SH-SY5Y (cell line): ENCODE results near the gene PIPOX.

ENCODE experiments used
- GATA2 ChIP-seq: IDR thresholded peaks from 2 replicates; pipeline ENCODE4 v1.6.1; 2011; ENCODE audit warnings: mild to moderate bottlenecking, low read depth, low read length
- GATA3 ChIP-seq: IDR thresholded peaks from 2 replicates; pipeline ENCODE4 v1.6.1; 2011; ENCODE audit warnings: low read depth, mild to moderate bottlenecking, low read length, moderate library complexity

PIPOX gene

DNA sequence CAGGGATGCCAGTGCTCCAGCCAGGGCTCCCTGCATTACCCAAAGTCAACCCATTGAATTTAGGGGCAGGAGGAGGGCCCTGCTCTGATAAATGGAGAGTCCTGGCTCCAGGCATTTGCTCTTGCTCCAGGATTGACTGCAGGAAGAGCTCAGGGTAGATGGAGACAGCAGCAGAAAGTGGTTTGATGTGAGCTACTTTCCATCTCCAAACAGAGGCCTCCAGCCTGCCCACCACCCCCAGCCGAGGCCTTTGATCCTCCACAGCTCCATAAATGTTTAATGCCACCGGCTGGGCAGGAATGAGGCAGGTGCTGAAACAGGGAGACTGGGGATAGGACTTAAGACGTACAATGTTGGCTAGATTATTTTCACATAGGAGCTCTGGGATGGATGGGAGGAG is 32.8 kb upstream of the PIPOX start:
- no peak for TF ChIP-seq GATA3
- TF ChIP-seq GATA2 = no peak

DNA sequence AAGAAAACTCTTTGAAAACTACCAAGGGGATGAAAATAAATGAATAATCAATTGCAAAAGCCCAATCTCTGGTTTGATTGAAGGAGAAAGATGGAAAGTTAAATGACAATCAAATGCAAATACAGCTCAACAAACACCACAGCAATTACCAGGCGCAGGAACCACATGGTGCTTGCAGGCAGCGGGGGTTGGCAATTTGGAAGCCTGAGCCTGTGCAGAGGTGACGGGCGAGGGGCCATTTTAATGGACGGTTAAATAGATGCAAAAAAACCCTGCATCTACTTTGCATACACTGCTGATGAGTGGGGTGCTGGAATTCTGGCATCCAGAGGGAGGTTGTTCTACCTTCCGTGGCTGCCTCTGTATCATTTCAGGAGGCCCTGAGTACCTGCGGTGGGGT is 32.4 kb upstream of the PIPOX start:
- TF ChIP-seq GATA3 (no peak), GATA2 (no peak)

DNA sequence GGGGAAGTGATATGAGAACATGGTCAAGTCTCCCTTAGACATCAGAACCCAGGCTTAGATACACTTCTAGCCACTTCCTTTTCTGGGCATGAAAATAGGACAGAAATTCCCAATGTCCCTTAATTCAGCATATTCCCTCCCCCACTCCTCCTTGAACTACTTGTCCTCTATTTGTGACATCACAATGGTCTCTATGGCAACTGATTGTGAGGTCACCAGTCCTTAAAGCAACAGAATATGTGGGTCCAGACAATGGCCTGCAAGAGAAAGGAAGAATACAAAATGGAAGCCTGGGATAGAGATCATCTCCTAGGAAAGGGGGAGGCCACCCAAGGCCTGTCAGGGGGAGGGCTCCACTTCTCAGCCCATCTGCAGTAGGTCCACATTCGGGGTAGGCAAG is 30.4 kb upstream of the PIPOX start:
- TF ChIP-seq GATA2 (no peak), GATA3 (no peak)

DNA sequence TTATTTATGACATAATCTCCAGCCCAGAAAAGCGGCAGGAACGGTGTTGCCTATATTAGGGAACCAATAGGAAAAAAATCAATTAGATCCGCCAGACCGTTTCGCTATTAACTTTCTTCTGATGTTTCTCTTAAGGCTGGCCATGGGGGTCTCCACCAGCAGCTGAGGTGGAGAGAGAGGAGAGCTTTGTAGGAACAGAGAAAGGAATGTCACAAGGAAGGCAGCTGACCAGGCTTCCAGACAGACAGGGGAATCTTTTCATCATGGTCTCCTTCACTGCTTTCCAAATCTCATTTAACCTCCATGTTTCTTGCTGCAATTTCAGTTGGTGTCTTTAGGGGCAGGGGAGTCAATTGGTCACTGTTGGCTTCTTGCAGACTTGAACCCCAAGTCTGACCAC is 28.2 kb upstream of the PIPOX start:
- TF ChIP-seq GATA3 = no peak
- no peak for TF ChIP-seq GATA2

DNA sequence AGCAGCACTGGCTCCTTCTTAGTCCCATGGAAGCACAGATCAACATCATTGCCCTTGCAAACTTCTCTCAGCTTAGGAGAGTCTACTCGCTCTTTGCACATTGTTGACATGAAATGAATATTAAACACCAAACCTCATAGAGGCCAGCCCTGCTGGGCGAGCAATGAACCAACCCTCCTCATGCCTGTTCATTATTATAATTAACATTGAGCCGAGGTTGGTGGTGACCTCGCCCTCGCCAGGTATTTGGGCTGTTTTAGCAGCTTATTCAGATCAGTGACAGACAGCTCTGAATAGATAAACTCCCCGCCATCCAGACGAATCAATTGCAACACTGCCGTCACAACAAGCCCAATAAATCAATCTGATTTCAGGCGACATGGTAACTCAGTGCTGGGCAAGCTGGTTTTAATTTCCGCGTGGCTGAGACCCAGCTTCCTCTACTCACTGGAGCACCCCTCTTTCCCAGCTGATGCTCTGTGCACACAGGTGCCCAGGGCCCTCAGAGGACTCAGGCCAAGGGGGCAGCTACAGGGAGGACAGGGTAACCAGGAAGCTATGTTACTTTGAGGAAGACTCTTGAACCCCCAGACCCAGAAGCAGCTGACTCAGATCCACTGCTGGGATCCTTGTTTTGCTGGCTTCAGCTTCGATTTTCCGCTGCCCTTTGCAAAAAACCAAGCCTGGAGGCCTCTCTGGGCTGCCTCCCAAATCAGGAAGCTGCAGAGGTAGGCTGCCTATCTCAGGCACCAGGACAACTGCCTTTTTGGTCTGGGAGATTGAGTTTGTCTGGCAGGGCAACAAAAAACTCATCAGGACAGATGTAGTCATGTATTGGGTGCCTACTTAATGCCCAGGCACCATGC is 26.4 kb upstream of the PIPOX start:
- TF ChIP-seq GATA2 = no peak
- no peak for TF ChIP-seq GATA3

DNA sequence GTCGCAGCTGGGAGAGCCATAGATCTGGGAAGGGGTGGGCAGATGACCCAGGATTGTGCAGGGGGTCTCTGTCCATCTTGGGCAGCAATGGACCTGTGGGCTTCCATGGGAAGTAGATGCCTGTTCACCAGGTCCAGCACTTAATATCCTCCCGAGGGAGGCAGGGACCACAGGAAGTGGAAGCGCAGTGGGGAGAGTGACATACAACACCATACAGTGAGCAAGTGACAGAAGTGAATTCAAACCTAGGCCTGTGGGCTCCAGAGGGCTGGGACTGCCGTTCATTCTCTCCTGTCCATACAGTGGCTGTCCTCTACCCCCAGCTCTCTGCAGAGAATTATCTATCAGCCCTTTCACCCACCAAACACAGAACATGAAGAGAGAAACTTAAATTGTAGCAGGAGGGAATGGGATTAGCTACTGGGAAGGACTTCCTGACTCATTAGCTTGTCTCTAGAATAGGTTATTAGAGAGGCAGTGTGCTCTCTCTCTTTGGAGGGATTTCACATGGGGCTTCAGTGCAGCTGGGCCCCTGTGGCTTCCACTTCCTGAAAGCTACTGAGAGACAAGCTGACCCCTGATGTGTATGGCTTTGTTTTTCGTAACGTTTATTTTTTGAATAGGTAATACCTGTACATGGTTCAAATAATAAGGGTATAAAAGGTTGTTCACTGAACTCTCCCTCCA is 24.0 kb upstream of the PIPOX start:
- TF ChIP-seq GATA2 (no peak), GATA3 (no peak)

DNA sequence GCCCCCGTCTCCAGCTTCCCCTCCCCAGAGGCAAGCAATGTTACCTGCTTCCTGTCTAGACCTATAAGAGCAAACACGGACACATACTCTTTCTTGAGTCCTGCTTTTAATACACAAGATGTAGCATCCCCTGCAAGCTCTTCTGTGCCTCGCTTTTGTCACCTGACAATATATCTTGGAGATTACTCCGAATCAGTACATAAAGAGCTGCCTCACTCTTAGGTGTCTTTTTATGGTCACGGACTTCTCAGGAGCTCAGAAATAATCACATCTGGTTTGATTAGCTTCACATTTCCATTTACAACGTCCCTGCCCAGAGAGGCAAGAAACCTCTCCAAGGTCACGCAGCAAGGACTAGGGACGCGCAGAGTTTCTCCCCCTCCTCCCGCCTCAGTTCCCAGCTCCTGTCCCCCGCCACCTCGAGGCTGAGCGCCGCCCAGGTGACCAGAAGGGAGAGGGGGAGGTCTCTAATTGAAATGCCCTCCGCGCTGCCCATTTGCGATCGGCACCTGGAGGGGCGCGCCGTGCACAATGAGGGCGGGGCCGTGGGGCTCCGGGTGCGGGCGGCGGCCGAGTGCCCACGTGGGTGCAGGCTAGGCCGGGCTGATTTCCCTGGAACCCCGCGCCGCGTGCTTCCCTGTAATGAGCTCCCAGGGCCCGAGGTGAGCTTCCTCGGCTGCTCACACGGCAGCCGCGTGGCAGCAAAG is 23.3 kb upstream of the PIPOX start:
- no peak for TF ChIP-seq GATA3
- TF ChIP-seq GATA2 = no peak

DNA sequence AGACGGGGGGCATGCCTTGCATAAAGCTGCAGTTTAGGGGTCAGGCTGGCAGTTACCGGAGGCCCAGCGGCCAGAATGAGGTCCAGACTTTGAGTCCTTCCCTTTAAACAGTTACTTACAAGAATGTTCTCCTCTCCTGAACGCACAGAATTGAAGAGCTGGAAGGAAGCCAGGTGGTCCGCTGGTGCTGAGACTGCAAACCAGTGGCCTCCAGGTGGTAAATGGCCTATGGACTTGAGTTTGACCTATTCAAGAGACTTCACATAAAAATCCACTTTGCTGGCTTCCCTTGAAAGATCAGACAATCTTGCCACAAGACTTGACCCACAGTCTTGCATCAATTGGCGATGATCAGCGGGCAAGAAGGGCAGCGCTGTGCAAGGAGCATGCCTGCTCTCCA is 22.4 kb upstream of the PIPOX start:
- no peak for TF ChIP-seq GATA2
- TF ChIP-seq GATA3 = no peak

DNA sequence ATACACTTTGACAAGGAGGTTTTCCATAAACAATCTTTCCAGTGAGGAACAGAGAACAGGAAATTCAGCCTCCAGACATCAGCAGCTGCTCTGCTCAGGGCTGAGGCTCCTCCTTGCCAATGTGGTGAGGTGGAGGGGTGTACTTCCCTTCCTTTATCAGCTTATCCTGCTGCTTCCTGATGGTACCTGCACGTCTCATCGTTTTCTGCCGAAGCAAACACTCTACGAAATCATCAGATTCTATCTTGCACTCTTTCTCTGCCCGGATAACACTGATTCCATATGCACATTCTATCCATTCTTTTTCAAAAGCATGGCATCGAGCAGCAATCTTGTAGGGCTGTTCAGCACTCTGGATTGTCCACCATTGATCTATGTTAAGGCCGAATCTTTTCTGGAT is 21.7 kb upstream of the PIPOX start:
- TF ChIP-seq GATA2 (no peak), GATA3 (no peak)

DNA sequence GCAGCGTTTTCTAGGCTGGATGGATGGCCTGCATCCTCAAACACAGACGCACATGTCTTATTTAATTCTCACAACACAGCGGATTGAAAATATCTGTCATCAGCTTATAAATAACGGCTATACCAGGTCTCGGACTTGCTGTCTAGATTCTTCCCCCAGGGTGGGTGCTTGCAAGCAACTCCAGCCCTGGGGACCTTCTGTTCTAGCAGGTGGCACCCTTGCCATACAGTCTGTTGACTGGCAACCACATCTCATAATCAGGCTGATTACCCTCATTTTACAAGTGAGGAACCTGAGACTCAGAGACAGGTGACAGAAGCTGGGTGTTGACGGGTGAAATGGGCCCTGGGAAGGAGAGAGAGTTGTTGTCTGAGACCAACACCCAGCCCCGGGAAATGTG is 20.9 kb upstream of the PIPOX start:
- TF ChIP-seq GATA2 = no peak

DNA sequence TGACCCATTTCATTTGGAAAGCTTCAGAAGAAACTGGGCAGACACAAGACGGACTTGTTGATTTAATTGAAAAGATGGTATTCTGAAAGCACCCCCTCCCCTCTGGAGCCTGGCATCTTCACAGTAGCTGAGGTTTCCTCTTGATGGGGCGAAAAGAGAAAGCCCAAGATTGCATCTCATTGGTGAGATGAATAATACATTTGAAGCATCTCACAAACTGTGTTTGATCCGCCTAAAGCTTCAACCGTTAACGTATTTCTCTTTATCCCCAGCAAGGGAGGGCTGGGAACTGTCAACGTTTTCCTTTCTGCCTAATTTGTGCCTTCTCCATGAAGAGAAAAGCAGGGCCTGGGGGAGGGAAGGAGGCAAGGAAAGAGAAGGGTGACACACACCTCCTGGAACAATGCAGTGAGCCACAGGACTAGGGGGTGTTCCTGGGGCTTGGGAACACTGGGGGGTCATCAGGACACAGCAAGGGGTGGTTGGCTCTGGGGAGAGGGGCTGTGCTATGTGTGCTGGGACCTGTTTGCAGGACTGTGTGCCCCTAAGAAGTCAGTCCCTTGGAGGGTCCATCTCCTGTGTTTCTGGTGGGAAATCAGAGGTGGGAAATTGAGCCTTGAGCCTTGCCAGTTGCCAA is 18.5 kb upstream of the PIPOX start:
- TF ChIP-seq GATA3 (no peak), GATA2 (no peak)

DNA sequence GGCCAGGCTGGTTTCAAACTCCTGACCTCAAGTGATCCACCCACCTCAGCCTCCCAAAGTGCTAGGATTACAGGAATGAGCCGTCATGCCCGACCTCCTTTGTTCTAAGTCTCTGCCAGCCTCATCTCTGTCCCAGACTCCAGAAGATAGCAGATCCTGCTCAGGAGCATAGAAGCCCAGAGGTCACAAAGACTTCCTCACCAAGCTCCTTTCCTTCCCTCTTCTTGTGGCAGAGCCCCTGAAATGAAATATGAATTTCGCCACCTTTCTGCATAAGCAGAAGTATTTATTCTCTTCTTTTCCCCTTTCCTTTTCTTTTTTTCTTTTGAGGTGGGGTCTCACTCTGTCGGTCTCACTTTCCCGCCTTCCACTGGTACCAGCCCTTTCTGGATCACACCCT is 11.5 kb upstream of the PIPOX start:
- TF ChIP-seq GATA2 (no peak), GATA3 (no peak)

DNA sequence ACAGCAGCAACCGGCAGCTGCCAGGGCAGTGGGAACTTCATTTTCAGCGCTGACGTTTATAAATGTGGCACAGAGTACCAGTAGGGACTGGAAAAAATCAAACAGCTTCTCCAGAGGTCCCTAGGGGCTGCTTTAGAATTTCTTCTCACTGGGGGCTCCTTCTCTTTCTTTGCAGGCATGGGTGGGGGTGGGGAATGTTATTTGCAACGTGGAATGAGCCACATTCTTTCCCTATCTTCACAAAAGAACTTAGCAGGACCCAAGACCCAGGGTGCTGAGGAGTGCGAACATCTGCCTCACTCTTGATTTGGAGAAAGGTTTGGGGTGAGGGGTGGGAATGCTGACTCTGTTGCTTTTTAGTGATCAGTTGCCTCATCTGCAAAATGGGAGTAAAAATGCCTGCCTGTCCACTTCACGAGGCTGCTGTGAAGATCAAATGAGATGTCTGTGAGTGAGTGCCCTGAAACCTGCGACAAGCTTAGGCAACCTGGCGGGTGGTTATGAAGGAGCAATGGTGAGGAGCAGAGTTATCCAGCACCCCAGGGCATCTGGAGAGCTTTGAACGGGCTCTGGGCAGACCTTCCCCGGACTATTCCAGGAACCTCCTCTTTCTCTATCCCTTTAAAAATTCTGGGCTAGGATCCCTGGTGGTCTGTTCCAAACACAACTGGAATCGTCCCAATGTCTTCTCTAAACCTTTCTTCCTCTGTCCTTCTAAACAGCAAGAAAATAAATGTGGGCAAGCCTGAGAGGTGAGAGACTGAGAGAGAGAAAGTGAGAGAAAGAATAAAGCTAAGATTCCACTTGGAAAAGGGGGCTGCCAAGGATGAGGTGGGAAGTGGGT is 10.7 kb upstream of the PIPOX start:
- TF ChIP-seq GATA3 (no peak), GATA2 (no peak)

DNA sequence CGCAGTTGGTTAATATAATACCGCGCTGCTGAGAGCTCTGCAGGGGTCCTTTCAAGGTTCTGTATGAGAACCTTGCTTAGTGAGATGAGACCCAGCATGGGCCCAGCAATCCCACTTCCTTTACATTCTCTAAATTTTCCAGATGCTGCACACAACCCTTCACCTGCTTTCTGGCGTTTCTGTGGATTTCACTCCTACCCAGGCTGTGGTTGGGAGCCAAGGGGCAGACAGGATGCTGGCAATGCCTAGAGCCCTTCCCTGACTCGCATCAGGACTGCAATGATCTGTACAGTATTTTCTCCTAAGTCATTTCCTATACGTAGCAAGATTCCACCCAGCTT is 10.1 kb upstream of the PIPOX start:
- TF ChIP-seq GATA3 (no peak), GATA2 (no peak)
